GM06990 (cell line): Measurements from ENCODE around the gene POLR1G.

Experiments
- DNase-seq: peaks from one replicate; pipeline ENCODE4 v3.0.0-alpha.2; 2011; ENCODE audit not compliant: insufficient read length; ENCODE audit errors: extremely low read depth
- H3K27me3 ChIP-seq: replicated peaks from 2 replicates; pipeline ENCODE4 v1.6.0; 2011; ENCODE audit warnings: low read length; ENCODE audit not compliant: control insufficient read depth, insufficient read depth
- H3K36me3 ChIP-seq: 2 replicates; pipeline ENCODE4 v1.5.1; 2011; ENCODE audit warnings: low read length; ENCODE audit not compliant: control insufficient read depth, insufficient read depth
- H3K4me3 ChIP-seq: replicated peaks from 2 replicates; pipeline ENCODE4 v1.5.1; 2011; ENCODE audit warnings: low read depth, mild to moderate bottlenecking, control low read depth, low read length
- TF ChIP-seq, protein P1 (sequence below): IDR thresholded peaks from 2 replicates; pipeline ENCODE4 v1.5.1; 2011; ENCODE audit warnings: low read length, control low read depth, mild to moderate bottlenecking, inconsistent platforms; ENCODE audit not compliant: insufficient read depth, poor library complexity, severe bottlenecking

The POLR1G gene

GRCh38 chr19:45457776-45458175, 51.3 kb downstream of the POLR1G start:
- no peak for DNase-seq
- Histone ChIP-seq H3K4me3 (no peak overlapping the region), H3K36me3 (no peaks in the 10 kb centered on the region), H3K27me3 (no peaks in the 10 kb centered on the region)
- TF ChIP-seq, protein P1, sequence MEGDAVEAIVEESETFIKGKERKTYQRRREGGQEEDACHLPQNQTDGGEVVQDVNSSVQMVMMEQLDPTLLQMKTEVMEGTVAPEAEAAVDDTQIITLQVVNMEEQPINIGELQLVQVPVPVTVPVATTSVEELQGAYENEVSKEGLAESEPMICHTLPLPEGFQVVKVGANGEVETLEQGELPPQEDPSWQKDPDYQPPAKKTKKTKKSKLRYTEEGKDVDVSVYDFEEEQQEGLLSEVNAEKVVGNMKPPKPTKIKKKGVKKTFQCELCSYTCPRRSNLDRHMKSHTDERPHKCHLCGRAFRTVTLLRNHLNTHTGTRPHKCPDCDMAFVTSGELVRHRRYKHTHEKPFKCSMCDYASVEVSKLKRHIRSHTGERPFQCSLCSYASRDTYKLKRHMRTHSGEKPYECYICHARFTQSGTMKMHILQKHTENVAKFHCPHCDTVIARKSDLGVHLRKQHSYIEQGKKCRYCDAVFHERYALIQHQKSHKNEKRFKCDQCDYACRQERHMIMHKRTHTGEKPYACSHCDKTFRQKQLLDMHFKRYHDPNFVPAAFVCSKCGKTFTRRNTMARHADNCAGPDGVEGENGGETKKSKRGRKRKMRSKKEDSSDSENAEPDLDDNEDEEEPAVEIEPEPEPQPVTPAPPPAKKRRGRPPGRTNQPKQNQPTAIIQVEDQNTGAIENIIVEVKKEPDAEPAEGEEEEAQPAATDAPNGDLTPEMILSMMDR = no peak
